Fibroblast of lung (primary cell): ENCODE measurements around the gene LENG1.

ENCODE experiments used
- CTCF ChIP-seq, 2 donors: IDR thresholded peaks in 1 of 2; conservative IDR thresholded peaks in 1 of 2; 1 replicate in 1 of 2; 2 replicates in 1 of 2; pipeline ENCODE4 v1.5.1; 2011 to 2012; ENCODE audit warnings: low read length in 2 of 2, control low read depth in 1 of 2, inconsistent platforms in 1 of 2, low read depth in 1 of 2, mild to moderate bottlenecking in 1 of 2
- EZH2 ChIP-seq: IDR thresholded peaks from 2 replicates; pipeline ENCODE4 v1.5.1; 2012; ENCODE audit warnings: low read length, control low read depth, mild to moderate bottlenecking; ENCODE audit errors: missing control alignments

- no peak for TF ChIP-seq CTCF (conservative IDR thresholded peaks at IDR 0.05 in 1 of 2, IDR thresholded peaks at IDR 0.05 in 1 of 2; ENCODE audit: low read depth in 1 of 2, low read length in 2 of 2)
- no peak for TF ChIP-seq EZH2
Measured at GRCh38 chr19:54193011-54193410, 33.5 kb upstream of the LENG1 start.
